CD1c-positive myeloid dendritic cell (primary cell): ENCODE measurements around the gene PITRM1.

Experiments
- DNase-seq: peaks from one replicate; pipeline ENCODE4 v3.0.0-alpha.2; 2016; ENCODE audit errors: extremely low spot score

The PITRM1 gene

DNA sequence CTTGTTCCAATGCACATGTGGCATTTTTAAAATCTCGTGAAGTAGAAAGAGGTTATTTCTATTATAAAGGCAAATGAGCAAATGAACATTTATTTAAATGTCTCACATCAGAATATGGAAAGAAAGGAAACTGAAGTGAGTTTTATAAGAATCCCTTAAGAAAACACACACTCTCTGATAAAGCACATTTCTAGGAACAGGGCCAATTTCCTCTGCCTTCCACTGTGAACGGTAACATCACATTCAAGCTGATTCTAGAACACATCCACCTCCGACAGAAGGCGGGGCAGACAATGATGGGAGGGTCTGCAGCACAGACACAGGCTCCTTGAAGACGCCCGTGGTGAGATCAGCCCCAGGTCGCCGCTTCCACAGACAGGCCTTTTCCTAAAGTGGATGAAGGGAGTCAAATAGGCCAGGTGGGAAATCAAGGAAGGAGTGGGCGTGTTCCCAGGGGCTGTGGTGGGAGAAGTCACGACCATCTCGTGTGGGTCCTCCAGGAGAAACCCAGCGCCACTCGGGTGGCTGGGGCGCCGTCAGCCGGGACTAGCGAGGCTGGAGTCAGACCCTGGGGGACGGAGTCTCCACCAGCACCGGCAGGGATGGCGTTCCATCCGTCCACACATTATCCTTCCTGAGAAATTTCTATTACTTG lies 31.1 kb downstream of the PITRM1 start:
- no peak for DNase-seq

DNA sequence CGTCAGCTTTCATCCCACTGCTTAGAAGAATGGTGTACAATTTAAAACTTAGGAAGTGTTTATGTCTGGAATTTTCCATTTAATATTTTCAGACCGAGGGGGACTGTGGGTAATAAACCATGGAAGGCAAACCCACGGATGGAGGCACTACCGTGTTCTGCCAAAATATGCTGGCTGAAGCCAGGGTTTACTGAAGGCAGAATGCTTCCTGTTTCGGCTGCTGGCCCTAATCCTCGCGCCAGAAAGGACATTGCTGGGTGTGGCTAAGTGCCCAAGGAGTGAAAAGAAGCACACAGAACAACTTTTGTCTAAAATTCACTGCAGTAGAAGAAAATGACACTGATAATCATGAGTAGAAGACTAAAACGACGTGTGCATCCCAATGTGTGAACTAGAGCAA lies 32.3 kb downstream of the PITRM1 start:
- DNase-seq: no peak

DNA sequence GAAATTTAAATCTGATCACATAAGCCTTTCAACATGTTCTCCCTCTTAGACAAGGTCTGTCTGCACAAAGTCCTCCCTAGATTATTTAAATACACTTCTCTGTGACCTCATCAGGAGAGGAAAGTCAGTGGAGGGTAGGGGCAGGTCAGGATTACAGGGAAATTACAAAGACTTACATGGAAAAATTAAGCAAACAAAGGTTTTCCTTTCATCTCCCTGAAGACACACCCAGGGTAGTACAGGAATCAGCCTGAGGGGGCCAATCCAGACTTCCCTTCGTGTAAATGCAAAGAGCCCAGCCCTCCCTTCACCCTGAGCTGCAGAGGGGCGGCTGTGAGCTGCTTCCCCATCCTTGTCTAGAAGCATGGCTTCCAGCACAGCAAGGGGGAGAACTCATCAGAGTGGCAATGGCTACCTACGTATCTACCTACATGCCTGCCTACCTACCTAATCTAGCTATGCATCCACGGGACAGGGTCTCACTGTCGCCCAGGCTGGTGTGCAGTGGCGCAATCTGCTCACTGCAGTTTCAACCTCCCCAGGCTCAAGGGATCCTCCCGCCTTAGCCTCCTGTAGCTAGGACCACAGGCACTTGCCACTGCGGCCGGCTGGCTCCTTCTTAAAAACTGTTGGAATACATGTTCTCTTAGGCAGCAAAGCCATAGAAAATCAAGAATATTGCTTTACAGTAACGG lies 33.2 kb downstream of the PITRM1 start:
- no peak for DNase-seq

DNA sequence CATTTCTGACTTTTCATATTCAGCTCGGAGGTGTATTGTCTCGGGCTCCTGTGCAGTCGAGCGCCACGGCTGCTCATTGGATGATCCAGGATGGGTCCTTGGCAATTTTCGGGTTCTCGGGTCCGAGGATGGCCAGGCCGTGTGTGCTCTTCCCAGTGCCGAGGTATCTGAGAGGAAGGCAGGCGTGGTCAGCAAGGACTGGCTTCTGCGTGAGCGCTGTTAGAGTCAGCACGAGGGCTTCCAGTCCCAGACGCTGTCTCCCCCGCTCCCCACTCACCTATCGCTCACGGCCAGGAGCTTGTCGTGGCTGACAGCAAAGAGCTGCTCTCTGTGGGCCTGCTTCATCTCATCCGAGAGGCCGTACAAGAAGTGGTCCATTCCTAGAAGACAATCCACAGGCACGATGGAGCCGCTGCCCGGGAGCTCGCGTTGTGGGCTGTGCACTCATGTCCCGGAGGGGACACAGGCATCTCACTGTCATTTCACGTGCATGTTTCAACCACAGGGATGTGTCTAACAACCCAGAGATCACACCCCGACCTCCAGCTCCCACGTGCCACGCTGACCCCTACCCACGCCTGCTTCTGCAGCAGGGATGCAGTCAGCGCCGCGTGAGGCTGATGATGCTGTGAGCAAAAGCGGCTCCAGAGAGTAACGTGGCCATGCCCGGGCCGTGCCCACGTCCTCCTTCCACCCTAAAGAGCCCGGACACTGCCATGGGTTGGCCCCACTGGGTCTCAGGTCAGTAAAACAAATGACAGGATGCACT lies 34.4 kb downstream of the PITRM1 start:
- no peak for DNase-seq

DNA sequence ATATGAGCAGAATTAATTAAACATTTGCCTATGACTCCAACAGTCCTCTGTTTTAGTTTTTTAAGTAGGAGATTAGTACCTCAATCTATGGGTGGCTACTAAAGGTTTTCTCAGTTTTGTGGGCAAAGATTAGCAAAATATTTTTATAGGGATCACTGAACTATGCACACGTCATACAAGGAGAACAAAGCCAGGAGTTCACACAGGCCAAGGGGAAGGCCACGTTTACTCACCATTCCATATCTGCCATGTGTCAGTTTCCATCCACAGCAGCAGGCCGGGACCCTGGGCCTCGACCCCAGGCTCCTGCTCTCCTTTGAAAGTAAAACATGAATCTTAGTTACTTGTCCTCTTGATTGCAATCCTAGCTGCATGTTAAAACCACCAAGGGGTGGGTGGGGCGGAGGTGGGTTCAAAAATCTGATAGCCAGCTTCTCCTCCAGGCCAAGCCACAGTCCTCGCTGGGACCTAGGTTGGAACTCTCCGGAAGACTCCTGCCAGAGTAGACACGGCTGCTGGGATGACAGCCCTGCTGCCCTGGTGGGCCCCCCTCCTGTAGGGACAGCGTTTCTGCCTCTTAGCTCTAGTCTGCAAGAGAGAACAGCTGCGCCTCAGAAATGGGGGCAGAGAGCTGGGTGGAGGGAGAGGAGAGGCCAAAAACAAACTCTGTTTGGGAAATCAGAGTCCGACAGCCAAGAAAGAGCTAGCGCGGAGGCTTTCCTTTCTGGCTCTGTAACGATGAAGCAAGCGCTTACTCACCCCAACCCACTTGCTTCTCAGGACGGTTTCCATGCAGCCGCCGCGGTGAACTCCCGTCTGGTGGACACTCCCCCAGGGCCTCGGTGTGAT lies 35.6 kb downstream of the PITRM1 start:
- no peak for DNase-seq

DNA sequence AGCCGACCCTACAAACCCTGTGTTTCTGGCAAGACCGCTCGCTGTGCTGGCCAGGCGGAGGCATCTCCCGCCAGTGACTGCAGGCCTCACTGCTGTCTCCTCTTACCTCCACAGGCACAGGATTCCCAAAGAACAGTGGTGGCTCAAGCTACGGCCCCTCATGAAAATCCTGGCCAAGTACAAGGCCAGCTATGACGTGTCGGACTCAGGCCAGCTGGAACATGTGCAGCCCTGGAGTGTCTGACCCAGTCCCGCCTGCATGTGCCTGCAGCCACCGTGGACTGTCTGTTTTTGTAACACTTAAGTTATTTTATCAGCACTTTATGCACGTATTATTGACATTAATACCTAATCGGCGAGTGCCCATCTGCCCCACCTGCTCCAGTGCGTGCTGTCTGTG lies 36.2 kb downstream of the PITRM1 start:
- no peak for DNase-seq

DNA sequence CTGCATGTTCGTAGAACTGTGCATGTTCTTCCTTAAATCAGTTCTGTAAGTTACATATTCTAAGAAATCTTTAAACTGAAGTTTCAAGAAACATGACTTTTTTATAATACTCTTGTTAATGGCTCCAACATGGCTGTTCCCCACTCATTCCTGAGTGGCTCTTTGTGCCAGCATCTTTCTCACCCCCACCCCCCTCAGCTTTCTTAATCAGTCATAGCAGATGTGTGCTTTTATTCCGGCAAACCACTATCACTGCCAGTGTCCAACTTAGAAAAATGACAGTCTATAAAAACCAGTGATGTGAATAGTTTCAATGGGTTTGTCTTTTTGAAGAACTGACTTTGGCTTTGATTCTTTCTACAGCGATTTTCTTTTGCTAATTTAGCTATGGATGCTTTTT lies 37.6 kb downstream of the PITRM1 start:
- DNase-seq: no peak

DNA sequence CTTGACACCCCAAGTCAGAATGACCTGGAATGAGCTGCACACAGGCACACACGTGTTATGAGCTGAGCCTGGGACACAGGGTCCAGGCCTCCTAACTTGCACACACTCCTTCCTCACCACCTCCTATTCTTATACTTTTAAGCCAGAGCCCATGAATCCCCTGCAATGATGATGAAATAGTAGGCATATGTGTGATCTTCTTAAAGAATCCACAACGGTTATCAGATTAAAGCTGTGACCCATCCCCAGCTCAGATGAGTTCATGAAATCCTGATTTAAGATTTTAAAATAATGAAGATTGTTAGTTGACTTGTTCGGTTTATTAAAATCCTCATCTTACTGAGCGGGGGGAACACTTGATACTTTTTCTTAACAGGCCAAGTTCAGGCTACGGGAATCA lies 38.6 kb downstream of the PITRM1 start:
- DNase-seq: no peak

DNA sequence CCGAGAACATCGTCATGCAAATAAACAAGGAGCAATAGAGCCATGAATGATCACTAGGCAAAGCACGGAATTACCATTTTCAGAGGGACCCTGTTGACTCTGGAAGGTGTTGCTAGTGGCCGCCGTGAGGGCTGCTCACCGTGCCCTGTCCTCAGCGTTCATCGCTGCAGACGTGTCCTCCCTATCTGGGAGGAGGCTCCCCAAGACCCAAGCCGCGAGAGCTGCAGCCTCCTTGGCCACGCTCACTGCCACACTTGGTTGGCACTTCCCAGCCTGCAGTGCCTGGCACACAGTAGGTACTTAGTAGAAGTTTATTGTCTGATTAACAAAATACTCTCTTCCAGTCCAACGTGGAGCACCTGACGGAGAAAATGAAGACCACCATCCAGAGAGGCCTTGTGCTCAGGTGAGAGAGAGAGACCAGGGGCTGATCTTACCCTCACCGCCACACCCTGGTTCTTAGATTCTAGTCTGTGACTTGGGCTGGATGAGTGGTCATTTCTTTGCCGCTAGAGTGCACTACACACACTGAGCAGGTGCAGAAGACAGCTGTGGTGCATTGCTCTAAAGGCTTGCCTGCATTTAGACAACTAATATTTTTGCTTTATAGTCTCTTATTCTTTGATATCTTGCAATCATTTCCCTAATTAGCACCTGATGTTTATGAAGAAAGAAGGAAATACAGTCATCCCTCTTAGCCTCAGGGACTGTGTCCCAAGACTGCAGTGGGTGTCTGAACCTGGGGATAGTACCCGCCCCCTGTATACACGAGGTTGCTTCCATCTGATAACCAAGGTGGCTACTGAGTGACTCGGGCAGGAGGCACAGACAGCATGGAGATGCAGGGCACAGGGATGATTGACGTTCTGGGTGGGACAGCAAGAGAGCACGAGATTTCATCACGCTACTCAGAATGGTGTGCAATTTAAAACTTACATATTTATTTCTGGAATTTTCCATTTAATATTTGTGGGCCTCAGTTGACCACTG lies 40.3 kb downstream of the PITRM1 start:
- DNase-seq: no peak

DNA sequence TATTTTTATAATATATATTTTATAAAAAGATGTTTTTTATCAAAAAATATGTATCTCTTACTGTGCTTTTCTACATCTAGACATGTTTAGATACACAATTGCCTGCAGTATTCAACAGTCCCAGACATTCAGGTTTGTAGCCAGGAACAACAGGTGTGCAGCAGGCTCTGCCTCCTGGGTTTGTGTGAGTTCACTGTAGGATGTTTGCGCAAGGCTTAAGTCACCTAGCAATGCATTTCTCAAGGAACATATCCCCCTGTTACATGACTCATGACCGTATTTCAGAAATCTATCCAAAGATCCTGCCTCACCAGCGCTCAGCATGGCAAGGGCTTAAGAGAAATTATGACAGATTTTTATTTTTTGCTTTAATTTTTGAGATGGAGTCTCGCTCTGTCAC lies 41.5 kb downstream of the PITRM1 start:
- no peak for DNase-seq

DNA sequence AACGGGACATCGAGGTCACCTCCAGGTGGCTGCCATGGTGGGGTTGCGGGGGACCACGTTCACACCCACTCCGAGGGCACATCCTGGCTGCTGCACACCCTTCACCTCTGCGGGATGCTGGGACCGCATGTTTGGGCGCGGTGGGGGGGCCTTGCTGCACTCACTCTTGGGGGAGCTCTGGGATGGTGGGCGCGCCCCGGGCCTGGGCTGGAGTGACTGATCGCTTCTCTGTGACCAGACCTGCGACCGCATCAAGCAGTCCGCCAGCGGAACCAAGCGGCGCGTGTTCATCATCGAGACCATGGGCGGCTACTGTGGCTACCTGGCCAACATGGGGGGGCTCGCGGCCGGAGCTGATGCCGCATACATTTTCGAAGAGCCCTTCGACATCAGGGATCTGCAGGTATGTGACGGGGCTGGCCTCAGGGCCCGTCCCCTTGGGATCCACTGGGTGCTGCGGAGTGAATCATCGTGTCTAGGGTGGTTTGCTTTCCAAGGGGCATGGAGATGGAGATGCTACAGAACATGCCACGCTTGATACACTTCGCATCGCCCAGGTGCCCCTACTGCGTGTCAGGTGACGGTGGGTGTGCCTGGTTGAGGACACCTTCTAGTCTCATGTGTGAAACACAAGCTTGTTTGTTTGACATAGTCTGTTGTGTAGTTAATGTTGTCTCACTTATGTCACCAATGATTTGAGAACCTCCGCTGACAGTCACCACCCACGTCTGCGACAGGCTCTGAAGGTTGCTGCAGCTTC lies 42.8 kb downstream of the PITRM1 start:
- DNase-seq: no peak

DNA sequence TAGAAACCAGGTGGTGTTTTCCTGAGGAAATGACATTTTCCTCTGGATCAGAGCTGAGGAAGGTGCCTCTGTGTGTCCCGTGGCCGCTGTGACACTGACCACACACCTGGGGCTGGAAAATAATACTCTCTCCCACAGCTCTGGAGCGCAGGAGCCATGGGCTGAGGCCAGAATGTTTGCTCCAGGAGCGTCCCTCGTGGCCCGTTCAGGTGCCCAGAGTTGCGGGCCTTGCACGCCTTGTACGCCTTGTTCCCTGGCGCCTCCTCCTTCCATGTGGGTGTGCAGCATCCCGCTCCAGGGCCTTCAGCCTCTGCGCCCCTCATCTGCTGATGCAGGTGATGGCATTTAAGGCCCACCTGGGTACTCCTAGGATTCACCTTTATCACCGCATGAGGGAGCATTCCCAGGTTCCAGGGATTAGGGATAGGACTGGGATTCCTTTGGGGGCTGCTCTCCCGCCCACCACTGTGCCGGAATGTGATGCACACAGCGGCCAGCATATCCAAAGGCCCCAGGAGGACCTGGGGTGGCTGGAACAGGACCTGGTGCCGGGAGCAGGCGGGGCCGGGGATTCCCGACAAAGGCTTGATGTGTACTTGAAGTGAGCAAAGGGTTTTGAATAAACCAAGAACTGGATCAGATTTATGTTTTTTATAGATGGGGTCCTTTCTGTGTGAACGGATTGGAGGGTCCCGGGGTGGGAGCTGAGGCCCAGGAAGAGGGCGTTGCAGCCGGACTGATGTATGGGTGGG lies 44.0 kb downstream of the PITRM1 start:
- DNase-seq: no peak

DNA sequence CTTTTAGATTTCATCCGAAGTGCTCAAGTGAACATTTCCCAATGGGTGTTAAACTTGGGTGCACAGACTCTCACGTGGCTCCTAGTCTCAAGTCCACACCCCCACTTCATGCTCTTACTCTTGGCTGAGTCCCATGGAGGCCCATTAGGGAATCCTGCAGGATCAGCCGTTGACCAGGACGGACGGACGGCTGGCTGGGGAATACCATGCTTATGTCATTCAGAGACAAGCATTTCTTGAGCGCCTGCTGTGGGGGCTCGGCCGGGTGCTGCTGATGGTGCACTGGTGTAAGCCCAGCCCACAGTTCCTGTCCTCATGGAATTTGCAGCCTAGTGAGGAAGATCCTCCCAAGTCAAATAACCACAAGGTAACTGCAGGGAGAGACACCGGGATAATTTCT lies 44.7 kb downstream of the PITRM1 start:
- DNase-seq: no peak

DNA sequence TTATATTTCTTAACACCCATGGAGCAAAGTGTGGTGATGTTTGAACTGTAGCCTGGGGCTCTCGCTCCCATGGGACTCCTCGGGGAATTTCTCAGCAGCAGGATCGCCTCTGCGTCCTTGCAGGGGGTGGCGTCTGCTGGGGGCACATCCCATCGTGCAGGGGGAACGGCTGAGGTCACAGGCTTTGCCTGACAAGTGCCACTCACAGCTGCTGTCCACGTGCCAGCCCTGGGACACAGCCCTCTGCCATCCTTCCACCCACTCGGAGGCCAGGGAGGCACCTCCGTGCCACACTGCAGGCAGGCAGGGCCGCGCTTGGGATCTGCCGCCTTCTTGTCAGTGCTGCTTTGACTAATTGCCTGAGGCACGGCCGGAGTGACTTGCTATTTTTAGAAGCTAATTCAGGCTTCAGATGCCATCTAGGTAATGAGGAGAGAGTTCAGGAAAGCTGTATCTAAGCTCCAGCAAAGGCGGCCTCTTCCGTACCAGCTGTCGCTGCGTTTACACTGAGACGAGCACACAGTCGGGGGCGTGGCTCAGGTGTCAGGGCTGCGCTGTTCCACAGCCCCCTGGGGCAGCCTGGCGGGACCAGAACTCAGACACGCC lies 45.7 kb downstream of the PITRM1 start:
- DNase-seq: no peak

DNA sequence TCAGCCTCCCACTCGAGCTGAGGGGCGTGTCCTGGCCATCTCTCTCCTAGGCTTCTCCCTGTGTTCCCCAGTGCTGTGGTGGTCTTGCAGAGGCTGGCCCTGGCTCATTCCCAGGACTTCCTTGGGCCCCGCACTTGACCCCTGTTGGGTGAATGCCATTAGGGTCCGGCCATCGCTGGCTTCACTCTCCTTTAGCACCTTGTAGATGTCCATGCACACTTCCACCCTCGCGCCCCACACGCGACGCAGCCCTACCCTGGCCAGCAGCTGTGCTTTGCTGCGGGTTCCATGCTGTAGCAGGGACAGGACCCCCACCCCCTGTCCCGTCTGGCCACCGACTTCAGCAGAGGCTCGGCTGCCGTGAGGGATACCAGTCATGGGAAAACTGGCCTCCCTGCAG lies 46.3 kb downstream of the PITRM1 start:
- DNase-seq: no peak

DNA sequence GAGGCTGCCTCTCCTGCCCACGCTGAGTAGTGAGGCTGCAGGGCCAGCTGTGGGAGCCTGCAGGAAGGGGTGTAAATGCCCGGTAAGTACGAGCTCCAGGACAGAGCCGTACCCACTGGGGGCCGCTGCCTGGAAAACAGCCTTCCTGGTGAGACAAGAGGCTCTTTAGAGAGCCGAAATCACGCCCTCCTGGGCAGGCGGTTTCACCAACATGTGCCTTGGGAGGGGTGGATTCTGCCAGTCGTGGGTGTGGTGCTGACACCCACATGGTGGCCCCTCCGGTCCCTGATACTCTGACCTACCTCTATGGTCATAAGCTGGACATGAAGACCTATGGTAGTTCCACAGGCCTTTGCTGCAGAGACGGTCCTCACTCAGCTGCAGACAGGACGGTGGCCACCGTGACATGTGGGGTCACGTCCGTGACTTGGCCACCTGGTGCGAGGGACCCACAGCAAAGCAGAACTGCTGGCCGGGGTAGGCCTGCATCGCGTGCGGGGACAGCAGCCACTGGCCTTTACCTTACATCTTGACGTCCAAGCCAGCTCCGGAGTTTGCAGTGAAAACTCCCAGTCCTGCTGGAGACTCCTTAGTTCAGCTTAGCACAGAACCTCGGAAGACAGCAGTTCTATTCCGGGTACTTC lies 46.9 kb downstream of the PITRM1 start:
- no peak for DNase-seq

DNA sequence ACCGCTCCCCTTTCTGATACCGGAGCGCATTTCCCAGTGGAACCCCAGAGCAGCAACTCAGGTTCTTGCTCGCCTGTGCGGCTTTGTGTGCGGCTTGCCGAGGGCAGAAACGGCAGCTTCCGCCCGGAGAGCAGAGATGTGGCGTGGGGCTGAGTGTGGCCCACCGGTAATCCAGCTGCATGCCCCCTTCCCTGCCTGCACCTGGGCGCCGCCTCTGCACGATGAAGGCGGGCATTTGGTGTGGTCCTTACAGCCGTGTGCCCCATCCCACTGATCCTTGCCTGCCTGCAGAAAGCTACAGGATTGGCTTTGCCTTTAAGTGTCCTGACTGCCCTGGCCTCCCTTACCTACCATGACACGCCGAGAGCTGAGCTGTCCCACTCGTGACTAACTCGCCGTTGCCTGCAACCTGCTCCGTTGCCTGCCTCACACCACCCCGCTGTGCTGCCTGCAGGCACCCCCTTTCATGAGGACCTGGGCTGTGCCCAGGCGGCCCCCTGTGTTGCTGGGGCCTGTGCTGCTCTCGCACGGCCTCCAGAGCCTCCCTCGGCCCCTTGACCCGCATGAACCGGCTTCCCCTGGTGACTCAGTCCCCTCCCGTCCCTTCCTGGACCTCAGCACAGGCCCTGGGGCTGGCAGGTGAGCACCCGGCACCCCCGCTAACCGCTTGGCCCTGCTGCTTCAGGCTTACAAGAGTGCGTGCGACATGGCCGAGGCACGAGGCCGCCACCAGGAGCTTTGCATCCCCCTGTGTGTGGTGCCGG lies 48.0 kb downstream of the PITRM1 start:
- no peak for DNase-seq
